ENCODE data around the gene TNIP3. TPM values are rescaled to one million over a fixed set of nuclear protein-coding genes. Genes with fewer than 3 reads are reported as not detected.

Gene TNIP3
- total and polyA plus RNA-seq, 9 of the 15 experiments (the other 6 are each of a cell fraction or from before 2014, with no cell fraction given) = 0.14 TPM; not detected in 8

- intact Hi-C loops (cut with micrococcal nuclease) (loop anchor here (5.0 kb wide), 2 partner anchors 467 to 547 kb away; no protein-coding TSS in a partner anchor), in situ Hi-C loops (cut with MboI) (no loop called here)
- Histone ChIP-seq H3K79me2 (ENCODE audit: control insufficient read depth, insufficient read depth, low read length) (no peaks in the 10 kb centered on the region), H3K4me2 (ENCODE audit: insufficient read depth, low read length) (no peak overlapping the region), H3K27me3 (ENCODE audit: control insufficient read depth in 2 of 2, insufficient read depth in 2 of 2, low read length in 2 of 2) (no peaks in the 10 kb centered on the region), H4K20me1 (replicated peaks; ENCODE audit: control insufficient read depth, insufficient read depth, low read length) (no peaks in the 10 kb centered on the region), H3K9me1 (ENCODE audit: control insufficient read depth, insufficient read depth, low read length) (no peaks in the 10 kb centered on the region), H3K9ac (ENCODE audit: insufficient read depth in 1 of 2, low read depth in 2 of 2, low read length in 2 of 2) (no peak overlapping the region), H2AFZ (ENCODE audit: low read depth, low read length) (no peak overlapping the region), H3K9me3 (replicated peaks; ENCODE audit: control insufficient read depth, insufficient read depth, low read depth, low read length) (no peaks in the 10 kb centered on the region), H3K4me1 (replicated peaks in 1 of 2; ENCODE audit: control insufficient read depth in 2 of 2, insufficient read depth in 2 of 2, low read length in 2 of 2) (no peaks in the 10 kb centered on the region; a peak in 1 of 5 replicates), H3K36me3 (ENCODE audit: control insufficient read depth, insufficient read depth, low read length) (no peaks in the 10 kb centered on the region), H3K4me3 (no peak overlapping the region), H3K27ac (ENCODE audit: extremely low read depth, low read depth, low read length) (no peak overlapping the region)
- 0% methylated on average over 4 of the region's 4 CpGs for WGBS (ENCODE audit: insufficient coverage, low coverage, missing lambda C conversion rate)
- no peak for FAIRE-seq
- DNase-seq (ENCODE audit: extremely low read depth in 1 of 4, low spot score in 3 of 4) = no peak
- no TSS peak for BruUV-seq (replicated peaks)
- POLR2A ChIA-PET = no interaction called here
- no peak for ATAC-seq
- CTCF ChIA-PET (ENCODE audit: low intra/inter-chr PET ratio) = no interaction called here
- TF ChIP-seq MAFF (IDR thresholded peaks at IDR 0.05; ENCODE audit: low read length) (no peak), CHD7 (IDR thresholded peaks at IDR 0.05; ENCODE audit: low read depth, low read length) (no peak), NFATC3 (IDR thresholded peaks at IDR 0.05) (no peak), NEUROD1 (IDR thresholded peaks at IDR 0.05; ENCODE audit: borderline replicate concordance, low read depth, low read length, partially characterized antibody) (no peak), RERE (CRISPR knock-in tag; IDR thresholded peaks at IDR 0.05; ENCODE audit: borderline replicate concordance) (no peak), POLR2AphosphoS5 (IDR thresholded peaks at IDR 0.05; ENCODE audit: control insufficient read depth, insufficient read depth, low read depth, low read length) (no peak)
These were observed 26.3 kb upstream of the TNIP3 start for GRCh38 chr4:121190389-121190788.

Measured in K562 (cell line).